CD4-positive, alpha-beta T cell treated with Interleukin-6 for 4 hours (primary cell): ENCODE results near the gene AHCY.
"Not testable (repeated sequence)": the region's sequence is repeated elsewhere in the genome, so short reads cannot be mapped to it uniquely, and the experiment has no call there.

ENCODE experiments used
- DNase-seq: peaks from one replicate; pipeline ENCODE4 v3.0.0-alpha.2; 2020; ENCODE audit warnings: mixed read lengths

Gene AHCY

DNA sequence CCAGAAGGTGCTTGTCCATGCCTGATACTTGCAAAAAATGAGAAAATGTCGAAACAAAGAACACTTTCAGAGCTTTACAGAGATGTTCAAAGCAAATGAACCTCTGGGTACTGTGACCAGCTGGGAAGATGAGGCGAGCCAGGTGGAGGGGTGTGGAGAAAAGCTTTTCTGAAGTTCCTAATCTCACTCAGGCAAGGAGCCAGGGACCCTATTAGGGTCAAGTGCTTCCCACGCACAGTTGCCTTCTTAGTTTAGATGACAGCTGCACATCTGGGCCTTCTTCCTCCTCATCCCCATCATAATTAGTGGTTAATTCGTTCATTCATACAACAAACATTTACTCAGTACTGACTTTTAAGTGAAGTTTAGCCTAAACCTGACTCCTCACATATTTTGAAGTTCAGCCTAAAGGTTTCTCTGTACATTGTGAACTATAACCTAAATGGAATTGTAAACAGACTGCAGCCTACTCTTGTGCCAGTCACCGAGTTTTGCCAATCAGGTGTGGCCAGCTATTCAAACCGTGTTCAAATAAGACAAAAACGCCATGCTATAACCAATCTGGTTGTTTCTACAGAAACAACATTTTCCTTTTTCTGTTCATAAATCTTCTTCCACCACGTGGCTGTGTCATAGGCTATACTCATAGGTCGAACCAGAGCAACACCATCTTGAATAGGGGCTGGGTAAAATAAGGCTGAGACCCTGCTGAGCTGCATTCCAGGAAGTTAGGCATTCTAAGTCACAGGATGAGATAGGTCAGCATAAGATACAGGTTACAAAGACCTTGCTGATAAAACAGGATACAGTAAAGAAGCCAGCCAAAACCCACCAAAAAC, 19.3 kb upstream of the AHCY start:
- DNase-seq, result no peak

DNA sequence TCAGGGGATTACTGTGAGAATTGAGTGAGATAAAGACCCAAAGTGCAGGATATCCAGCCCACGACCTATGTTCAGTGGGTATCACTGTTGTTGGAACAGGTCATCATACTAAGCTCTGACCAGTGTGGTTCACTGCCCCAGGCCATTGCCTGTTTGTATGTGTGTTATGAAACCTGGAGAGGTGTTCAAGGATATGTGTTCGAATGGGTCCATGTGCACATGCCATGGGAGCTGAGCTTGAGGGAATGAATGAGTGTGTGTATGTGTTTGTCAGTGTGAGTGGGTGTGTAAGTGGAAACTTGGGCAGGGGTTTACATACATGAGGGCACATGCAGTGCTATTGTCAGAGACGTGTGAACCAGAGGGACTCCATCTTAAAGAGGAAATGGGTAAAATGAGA, 17.7 kb upstream of the AHCY start:
- DNase-seq, result no peak

DNA sequence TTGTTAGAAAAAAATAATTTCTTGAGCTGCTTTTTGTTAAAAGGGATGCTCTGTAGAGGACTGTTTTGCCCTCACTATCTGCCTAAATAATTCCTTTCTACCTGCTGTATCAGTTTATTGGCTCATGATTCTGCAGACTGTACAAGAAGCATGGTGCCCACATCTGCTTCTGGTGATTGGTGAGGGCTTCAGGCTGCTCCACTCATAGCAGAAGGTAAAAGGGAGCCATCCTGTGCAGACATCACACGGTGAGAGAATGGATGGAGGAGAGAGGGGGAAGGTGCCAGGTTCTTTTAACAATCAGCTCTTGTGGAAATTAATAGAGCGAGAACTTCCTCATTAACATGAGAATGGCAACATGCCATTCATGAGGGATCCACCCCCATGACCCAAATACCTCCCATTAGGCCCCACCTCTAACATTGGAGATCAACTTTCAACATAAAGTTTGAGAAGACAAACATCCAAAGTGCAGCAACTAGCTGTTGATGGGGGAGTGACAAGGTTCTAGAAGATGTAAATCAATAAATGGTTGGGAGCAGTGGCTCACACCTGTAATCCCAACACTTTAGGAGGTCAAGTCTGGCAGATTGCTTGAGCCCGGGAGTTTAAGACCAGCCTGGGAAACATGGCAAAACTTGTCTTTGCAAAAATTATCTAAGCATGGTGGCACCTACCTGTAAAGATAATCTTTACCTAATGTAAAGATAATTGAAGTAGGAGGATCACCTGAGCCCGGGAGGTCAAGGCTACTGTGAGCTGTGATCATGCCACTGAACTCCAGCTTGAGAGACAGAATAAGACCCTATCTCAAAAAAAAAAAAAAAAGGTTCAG, 15.7 kb upstream of the AHCY start:
- DNase-seq, result no peak

DNA sequence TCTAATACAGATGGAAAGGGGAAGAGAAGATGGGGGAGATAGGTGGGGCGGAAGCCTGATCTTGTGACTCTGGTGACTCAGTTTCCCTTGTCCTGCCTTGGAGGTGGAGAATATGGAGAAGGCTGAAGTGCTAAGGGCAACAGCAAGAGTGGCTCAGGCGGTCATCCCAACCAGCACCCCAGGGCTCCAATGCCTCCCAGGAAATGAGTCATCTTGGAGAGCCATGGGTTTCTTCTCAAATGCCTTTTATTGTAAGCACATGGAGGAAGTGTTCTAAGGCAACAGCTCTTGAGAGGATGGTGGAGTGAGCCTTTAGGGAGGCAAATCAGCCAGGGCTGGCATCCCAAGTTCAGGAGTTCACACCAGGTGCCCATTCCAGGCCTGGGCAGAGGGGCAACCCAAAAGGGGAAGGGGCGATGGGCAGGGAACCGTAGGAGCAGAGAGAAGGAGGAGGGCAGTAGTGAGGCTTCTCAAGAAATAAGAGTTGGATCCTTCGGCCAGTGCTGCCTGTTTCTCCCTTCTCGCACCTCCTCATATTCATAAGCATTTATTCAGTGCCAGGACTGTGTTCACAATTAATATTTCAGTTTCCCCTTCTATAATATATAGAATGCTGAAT, 13.2 kb upstream of the AHCY start:
- DNase-seq, result no peak

DNA sequence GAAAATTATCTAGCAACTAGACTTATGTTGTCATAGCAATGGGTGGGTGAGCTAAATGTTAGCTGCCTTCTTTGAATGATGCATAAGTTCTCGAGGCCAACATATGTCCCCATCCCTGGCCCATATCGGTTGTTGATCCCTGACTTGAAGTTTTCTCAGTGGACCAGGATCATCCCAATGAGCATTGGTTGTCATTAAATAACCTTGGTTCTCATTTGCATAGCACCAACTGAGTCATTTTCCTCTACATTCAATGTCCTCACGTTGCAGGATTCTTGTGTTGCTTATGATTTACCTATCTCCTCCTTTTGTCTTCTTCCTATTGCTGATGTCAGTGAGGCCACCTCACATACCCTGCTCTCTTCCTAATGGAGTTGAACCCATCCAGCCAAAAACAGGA, 12.1 kb upstream of the AHCY start:
- no peak for DNase-seq

DNA sequence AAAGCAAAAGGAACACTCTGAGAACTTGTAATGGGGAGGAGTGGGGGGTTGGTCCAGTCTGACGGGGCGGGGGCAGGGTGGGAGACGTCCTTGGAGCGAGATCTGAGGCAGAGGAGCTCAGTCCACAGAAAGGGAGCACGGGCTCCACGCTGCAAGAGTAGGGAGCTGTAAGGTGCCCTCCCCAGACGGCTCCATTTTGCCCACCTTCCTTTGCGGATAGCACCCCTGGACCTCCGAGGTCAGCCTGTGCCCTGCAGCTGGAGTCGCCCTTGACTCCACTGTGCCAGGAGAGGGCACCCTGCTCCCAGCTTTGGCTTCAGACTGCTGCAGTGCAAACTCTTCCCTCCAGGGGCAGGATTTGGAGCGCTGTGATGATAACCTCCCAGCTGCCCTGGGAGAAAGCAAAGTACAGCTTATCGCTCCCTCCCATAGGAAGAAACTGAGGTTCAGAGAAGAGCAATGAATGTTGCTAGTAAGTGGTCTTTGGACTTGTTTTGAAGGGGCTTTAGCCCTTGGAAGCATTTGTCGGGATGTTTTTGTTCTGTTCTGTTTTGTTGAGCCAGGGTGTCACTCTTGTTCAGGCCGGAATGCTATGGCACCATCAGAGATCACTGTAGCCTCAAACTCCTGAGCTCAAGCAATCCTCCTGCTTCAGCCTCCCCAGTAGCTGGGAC, 9.5 kb upstream of the AHCY start:
- DNase-seq, result peak; percentile 87

DNA sequence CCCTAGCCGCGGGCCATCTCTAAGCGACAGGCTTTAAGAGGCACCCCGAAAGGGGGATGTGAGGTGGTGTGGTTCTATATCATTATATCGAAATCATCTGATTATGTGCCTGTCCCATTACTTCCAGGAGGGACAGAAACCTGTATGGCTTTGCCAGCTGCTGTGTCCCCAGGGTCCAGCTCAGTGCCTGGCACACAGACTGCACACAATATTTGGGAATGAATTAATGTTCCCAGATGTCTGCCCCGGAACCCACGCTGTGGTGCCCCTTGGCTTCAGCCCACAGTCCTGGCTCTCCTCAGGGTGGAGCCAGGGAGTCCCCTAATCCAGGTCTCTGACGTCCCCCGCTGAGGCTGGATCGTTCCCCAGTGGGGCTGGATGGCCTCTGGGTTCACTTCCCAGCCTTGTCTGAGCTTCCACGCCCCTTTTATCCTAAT, 8.9 kb upstream of the AHCY start:
- no peak for DNase-seq

DNA sequence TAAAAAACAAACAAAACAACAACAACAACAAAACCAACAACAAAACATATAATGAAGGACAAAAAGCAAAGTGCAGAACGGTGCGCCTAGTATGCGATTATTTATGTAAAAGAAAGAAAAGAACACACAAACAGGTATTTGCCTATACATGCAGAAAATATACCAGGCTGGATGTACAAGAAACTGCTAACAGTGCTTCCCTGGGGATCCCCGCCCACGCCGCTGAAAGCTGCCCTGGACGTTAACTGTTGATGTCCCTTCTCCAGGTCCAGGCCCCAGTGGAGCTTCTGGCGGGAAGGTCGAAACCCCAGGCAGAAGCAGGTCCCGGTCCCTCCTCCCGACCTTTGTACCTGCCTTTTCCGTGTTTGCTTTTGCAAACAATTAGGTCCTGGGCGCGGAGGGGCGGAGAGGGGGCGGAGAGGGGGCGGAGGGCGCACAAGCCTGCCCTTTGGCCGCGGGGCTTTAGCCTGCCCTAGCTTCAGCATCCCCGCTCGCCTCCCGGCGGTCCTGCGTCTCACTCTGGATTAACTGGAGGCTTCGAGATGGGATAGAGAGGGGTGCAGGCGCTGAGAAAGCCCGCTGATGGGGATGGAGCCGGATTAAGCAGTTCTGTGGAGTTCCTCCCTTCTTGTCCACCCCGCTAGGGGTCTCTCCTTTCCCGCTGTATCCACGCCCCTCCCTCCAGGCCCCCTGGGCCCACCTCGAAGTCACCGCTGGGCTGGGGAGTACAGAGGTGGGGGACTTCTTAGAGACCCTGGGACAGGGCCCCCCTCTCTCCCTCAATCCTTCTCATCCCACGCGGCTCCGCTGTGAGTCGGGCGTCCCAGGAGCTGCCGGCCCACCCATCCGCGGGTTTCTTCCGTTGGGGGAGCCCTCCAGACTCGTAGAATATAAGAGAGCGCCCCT, 8.2 kb upstream of the AHCY start:
- no peak for DNase-seq

DNA sequence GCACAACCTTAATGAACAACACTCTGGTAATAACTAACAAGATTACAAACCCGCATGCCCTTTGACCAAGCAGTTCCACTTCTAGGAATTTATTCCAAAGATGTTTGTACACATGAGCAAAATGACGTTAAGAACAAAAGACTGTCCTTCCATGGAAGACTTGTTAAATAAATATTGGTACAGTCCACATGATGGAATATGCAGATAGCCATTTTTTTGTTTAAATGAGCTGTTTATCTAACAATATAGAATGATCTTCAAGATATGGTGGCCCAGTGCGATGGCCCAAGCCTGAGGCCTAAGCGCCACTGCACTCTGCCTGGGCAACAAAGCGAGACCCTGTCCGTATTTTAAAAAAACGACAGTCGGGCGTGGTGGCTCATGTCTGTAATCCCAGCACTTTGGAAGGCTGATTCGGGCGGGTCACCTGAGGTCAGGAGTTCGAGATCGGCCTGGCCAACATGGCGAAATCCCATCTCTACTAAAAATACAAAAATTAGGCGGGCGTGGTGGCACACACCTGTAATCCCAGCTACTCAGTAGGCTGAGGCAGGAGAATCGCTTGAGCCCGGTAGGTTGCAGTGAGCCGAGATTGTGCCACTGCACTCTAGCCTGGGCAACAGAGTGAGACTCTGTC, 7.4 kb upstream of the AHCY start:
- DNase-seq, result no peak

DNA sequence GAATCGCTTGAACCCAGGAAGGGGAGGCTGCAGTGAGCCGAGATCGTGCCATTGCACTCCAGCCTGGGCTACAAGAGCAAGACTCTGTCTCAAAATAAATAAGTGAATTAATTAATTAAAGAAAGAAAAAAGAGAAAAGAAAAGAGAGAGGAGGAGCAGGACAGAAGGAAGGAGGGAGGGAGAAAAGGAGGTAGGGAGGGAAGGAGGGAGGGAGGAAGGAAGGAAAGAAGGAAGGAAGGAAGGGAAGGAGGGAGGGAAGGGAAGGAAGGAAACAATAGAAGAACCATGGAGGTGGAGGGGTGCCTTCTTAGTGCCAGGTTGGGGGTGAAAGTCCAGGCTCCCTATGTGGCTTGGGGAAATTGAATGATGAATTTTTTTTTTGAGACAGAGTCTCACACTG, 6.5 kb upstream of the AHCY start:
- no peak for DNase-seq

DNA sequence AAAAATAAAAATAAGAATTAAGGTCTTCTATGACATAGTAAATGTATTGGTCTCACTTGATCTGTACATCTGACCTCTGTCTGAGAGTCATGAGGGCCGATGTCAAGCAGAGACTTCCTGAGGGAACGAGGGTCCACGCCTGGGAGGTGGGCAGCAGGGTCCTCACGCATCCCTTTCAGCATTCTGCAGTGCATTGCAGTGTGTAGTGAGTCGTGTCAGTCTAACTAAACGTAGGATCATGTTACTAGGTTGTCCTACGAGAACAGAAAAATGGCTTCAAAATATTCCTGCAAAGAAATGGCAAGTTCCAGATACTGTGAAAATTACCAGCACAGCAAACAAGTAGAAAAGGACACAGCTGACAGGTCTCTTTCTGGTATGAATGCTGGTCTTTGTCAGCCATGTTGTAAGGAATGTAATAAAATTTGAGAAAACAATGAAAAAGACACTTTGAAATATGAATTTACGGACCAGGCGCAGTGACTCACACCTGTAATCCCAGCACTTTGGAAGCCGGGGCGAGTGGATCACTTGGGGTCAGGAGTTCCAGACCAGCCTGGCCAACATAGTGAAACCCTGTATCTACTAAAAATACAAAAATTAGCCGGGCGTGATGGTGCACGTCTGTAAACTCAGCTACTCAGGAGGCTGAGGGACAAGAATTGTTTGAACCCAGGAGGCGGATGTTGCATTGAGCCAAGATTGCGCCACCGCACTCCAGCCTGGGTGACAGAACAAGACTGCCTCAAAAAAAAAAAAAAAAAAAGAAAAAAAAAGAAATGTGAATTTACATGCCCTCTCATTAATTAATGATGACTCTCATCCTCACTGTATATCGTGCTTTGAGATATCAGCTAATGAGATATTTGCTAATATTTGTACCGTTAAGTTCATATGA, 2.4 kb upstream of the AHCY start:
- no peak for DNase-seq

DNA sequence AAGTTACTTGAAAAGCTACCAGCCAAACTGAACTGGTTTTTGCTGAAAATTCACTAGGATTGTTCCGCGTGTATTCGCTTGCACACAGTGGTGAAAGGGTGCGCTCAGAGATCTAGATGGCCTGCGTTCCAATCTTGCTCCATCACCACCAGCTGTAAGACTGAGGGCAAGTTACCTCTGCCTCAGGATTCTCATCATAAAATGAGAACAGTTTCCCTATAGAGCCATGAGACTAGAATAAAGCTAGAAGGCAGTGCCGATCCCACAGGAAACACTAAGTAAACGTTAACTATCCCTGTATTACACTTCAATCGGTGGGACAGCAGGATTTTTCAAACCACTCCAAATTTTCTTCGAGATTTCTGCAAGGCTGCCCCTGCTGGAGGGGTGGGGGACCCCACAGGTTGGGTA, 838 bp downstream of the AHCY start:
- DNase-seq, result no peak

DNA sequence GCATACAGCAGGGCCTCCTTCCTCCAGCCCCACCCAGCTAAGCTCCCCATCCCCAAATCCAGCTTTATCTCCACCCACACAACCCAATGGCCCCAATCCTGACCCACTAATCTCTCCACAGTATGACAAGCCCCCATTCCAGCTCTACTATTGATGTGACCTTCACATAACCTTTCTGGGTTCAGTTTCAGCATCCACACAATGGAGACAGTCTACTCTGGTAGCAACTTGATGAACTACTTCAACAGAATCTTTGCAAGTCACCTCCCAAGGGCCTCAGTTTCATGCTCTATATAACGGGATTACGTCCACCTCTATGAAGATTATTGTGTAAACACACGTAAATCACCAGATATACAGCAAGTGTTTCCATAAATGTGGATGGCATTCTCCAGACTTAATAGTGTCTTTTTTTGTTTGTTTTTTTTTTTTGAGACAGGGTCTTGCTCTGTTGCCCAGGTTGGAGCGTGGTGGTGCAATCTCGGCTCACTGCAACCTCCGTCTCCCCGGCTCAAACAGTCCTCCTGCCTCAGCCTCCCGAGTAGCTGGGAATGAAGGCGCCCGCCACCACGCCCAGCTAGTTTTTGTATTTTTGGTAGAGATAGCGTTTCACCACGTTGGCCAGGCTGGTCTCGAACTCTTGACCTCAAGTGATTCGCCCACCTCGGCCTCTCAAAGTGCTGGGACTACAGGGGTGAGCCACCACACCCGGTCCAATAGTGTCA, 1.4 kb downstream of the AHCY start:
- no peak for DNase-seq

DNA sequence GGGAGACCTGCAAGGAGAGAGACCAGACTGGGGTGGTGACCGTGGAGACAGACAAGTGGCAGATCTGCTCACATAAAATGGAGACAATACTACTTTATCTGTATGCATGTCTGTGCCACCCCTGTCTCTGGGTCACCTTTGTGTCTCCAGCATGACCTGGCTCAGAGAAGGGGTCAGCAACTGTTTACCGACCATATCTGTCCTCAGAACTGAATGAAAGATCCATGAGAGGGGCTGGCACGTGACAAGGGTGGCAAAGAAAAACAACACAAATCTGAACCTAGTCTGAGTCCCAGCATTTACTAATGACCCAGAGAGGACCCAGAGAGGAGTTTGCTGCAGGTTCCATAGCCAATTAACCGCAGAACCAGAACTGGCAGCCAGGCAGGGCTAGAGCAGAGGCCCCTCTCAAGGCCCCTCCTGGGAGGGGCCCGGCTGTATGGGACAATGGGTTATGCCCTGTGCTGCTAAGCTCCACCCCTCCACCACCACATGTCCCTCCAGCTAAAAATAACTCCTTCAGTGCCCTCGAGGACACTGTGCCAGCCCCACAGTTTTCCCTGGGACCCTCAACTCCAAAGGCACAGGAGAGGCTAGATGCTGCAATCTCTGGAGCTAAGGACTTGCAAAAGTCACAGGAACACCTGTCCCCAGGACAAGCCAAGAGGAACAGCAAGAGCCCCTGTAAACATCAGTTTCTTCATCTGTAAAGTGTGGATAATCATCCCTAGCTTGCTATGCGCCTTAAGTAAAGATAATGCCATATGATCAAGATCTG, 2.2 kb downstream of the AHCY start:
- DNase-seq, result no peak

DNA sequence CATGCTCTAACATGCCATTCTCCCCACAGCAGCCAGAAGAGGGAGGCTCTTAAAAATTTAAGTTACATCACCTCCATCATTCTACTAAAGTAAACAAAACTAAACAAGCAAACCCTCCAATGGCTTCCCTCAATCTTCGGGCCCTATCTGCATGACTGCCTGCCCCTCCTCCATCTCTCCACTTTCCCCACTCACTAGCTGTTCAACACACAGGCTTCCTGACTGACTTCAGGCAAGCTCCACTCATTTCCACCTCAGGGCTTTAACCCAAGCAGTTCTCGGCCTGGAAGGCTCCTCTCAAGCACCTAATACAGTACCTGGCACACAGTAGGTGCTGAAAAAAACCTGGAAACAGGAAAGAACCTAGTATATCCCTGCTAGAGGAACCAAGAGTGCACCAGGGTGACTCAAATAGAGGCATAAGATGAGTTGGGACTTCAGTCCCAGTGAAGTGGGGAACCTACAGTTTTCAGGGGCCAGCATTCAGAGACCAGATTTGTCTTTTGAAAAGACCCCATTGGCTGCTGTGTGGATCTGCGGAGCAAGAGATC, 2.8 kb downstream of the AHCY start:
- no peak for DNase-seq

DNA sequence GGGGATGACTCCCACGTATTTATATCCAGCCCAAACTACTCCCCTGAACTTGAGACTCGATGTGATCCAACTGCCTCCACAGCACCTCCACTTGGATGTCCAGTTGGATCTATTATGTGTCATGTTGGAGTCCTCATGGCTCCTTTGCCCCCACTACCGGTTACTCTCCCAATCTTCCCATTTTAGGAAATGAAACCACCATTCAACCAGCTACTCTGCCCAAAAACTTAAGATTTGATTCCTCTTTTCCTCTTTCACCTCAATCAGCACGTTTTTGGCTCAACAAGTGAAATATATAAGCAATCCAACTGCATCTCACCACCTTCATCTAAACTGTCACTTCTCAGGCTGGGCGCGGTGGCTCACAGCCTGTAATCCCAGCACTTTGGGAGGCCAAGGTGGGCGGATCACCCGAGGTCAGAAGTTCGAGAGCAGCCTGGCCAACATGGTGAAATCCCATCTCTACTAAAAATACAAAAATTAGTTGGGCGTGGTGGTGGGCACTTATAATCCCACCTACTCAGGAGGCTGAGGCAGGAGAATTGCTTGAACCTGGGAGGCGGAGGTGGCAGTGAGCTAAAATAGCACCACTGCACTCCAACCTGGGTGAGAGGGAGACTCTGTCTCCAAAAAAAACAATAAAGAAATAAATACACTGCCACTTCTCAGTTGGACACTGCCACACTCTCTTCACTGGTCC, 3.4 kb downstream of the AHCY start:
- DNase-seq, result no peak

DNA sequence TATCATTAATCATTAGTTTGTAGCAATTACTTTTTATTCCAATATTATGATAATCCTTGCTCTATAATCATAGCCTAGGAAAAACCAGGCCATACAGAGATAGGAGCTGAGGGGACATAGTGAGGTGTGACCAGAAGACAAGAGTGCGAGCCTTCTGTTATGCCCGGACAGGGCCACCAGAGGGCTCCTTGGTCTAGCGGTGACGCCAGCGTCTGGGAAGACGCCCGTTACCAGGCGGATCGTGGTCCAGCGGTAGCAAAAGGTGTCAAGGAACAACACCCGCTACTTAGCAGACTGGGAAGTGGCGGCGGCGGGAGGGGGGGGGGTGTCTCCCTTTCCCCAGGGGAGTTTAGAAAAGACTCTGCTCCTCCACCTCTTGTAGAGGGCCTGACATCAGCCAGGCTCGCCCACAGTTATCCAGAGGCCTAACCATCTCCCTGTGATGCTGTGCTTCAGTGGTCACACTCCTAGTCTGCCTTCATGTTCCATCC, 4.8 kb downstream of the AHCY start:
- not testable (repeated sequence) for DNase-seq

DNA sequence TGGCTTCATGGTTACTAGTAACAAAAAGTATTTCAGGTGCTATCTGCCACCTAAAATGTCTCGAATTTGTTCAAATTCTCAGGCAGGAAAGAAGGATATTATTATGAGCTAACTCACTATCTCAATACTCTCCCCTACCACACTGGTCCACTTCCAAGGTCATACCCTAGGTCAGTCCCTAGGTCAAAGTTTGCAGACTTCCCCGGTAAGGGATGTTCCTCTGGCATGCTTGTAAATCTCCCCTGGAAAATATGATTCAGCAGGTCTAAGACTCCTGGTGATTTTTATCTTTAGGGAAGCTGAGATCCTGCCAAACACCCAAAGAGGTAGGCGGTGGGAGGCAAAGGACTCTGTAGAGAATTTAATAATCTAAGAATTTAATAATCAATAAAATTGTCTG, 6.7 kb downstream of the AHCY start:
- no peak for DNase-seq
